Sigmoid colon (tissue), 4 donors: Measurements from ENCODE around the gene ARFGAP1.

Source experiments
- EP300 ChIP-seq, 4 donors: sonication (generic); formaldehyde crosslinking; IDR thresholded peaks; one replicate each; pipeline ENCODE4 v1.6.1; 2017; ENCODE audit warnings: antibody characterized with exemption in 4 of 4
- POLR2A ChIP-seq, 2 donors: fragments of 450-650 bp; IDR thresholded peaks; one replicate each; pipeline ENCODE4 v1.6.1; 2016; ENCODE audit warnings: antibody characterized with exemption in 2 of 2, mild to moderate bottlenecking in 2 of 2, moderate library complexity in 2 of 2
- POLR2AphosphoS5 ChIP-seq, 4 donors: sonication (generic); formaldehyde crosslinking; IDR thresholded peaks; one replicate each; pipeline ENCODE4 v1.6.1; 2017; ENCODE audit warnings: antibody characterized with exemption in 4 of 4
- TF ChIP-seq, protein P1 (sequence below), 4 experiments: fragments of 450-650 bp in 3 of 4; fragments of 200-600 bp in 1 of 4; IDR thresholded peaks; one replicate each; pipeline ENCODE4 v1.5.1; 2016 to 2019; ENCODE audit warnings: antibody characterized with exemption in 4 of 4, mild to moderate bottlenecking in 3 of 4, moderate library complexity in 2 of 4

DNA sequence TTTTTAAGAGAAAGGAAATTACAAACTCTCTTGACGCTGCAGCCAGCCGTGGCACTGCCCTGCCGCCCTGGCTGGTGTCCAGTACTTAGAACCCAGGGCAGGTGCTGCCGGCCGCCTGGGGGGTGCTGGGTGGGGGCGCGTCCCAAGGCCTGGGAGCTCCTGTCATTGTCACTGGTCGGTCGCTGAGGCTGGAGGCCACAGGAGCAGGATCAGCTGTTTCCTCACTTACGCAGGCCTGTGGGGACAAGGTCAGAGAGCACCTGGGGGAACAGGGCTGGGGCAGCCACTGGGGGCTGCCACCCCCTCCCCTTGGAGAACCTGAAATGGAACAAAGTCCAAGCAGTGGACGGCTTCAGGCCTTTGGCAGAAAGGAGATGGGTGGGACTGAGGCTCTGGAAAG lies 31.3 kb upstream of the ARFGAP1 start:
- TF ChIP-seq, protein P1, sequence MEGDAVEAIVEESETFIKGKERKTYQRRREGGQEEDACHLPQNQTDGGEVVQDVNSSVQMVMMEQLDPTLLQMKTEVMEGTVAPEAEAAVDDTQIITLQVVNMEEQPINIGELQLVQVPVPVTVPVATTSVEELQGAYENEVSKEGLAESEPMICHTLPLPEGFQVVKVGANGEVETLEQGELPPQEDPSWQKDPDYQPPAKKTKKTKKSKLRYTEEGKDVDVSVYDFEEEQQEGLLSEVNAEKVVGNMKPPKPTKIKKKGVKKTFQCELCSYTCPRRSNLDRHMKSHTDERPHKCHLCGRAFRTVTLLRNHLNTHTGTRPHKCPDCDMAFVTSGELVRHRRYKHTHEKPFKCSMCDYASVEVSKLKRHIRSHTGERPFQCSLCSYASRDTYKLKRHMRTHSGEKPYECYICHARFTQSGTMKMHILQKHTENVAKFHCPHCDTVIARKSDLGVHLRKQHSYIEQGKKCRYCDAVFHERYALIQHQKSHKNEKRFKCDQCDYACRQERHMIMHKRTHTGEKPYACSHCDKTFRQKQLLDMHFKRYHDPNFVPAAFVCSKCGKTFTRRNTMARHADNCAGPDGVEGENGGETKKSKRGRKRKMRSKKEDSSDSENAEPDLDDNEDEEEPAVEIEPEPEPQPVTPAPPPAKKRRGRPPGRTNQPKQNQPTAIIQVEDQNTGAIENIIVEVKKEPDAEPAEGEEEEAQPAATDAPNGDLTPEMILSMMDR (IDR thresholded peaks at IDR 0.05): no peak
- TF ChIP-seq POLR2A (IDR thresholded peaks at IDR 0.05): no peak
- no peak for TF ChIP-seq POLR2AphosphoS5 (IDR thresholded peaks at IDR 0.05)
- no peak for TF ChIP-seq EP300 (IDR thresholded peaks at IDR 0.05)
